Regular cardiac myocyte (primary cell): ENCODE data around the gene SORBS2. TPM values are rescaled to one million over a fixed set of nuclear protein-coding genes. Genes with fewer than 3 reads are reported as not detected.

Source experiments
- total RNA-seq: library from RNA; depleted of rRNA; stranded (reverse); fragments of >200 nt; gene quantifications from 2 replicates; pipeline ENCODE4 v1.2.3, GENCODE V29; 2014

Gene SORBS2
- total RNA-seq, result 4.0 and 22.6 TPM in 2 replicates

GRCh38 chr4:185811509-185812364, at the start of gene SORBS2:
Gene SORBS2, minus strand, starts transcription at chr4:185812194. Its CDS starts 121,623 bp downstream, at chr4:185690571.

